H1 (cell line): ENCODE data around the gene SEC63. TPM values are rescaled to one million over a fixed set of nuclear protein-coding genes. Genes with fewer than 3 reads are reported as not detected.
A peak's percentile ranks its signal among the peaks of the same experiment; 100 is the strongest.

Experiments
- CTCF ChIA-PET: fragments of 300-600 bp; sonication (Branson Sonifier 250); formaldehyde crosslinking; loops from one replicate; lab custom pipeline; 2021; ENCODE audit not compliant: partially characterized antibody; lab: Charles Lee
- POLR2A ChIA-PET: fragments of 300-600 bp; sonication (Branson Sonifier 250); formaldehyde crosslinking; loops from one replicate; lab custom pipeline; 2021; ENCODE audit warnings: inconsistent platforms; ENCODE audit not compliant: partially characterized antibody; lab: Charles Lee
- DNase-seq, 2 experiments: peaks; one replicate each; pipeline versions ENCODE4 v3.0.0 to v3.0.0-alpha.2; 2010 to 2022; ENCODE audit warnings: low spot score in 2 of 2, low read depth in 1 of 2, mixed read lengths in 1 of 2
- FAIRE-seq: peaks from 2 replicates; lab custom pipeline; 2011; peaks lifted over from hg19 to GRCh38; lab: Jason Lieb, UNC
- H2AFZ ChIP-seq: 2 replicates; pipeline ENCODE4 v1.8.1; 2012; ENCODE audit warnings: low read length, inconsistent platforms
- H2AK5ac ChIP-seq: 2 replicates; pipeline ENCODE4 v1.6.1; 2013; ENCODE audit warnings: low read depth, low read length
- H2BK120ac ChIP-seq: replicated peaks from 2 replicates; pipeline ENCODE3; 2013; ENCODE audit warnings: low read depth, low read length, inconsistent platforms
- H2BK12ac ChIP-seq: 2 replicates; pipeline ENCODE4 v1.6.1; 2013; ENCODE audit warnings: low read depth, low read length
- H2BK15ac ChIP-seq: 2 replicates; pipeline ENCODE4 v1.6.1; 2013; ENCODE audit warnings: low read length
- H2BK20ac ChIP-seq: 2 replicates; pipeline ENCODE4 v1.6.1; 2013; ENCODE audit warnings: low read length
- H2BK5ac ChIP-seq: 2 replicates; pipeline ENCODE4 v1.6.1; 2013; ENCODE audit warnings: low read depth, low read length
- H3K14ac ChIP-seq: 2 replicates; pipeline ENCODE4 v1.6.1; 2013; ENCODE audit warnings: inconsistent platforms; ENCODE audit not compliant: insufficient read length
- H3K18ac ChIP-seq: 2 replicates; pipeline ENCODE4 v1.6.1; 2013; ENCODE audit warnings: low read length; ENCODE audit errors: extremely low read depth
- H3K23ac ChIP-seq: 2 replicates; pipeline ENCODE4 v1.6.1; 2013; ENCODE audit warnings: inconsistent platforms; ENCODE audit not compliant: insufficient read length
- H3K23me2 ChIP-seq: 2 replicates; pipeline ENCODE4 v1.6.1; 2013; ENCODE audit warnings: low read depth, low read length
- H3K27ac ChIP-seq: 2 replicates; pipeline ENCODE4 v1.6.1; 2011; ENCODE audit warnings: low read depth, low read length, inconsistent platforms
- H3K27me3 ChIP-seq, 4 experiments: replicated peaks in 1 of 4; 1 replicate in 1 of 4; 2 replicates in 3 of 4; pipeline versions ENCODE4 v1.6.1 to v1.8.1; 2011 to 2013; ENCODE audit warnings: low read length in 3 of 4, mild to moderate bottlenecking in 3 of 4, inconsistent platforms in 2 of 4, mixed read lengths in 2 of 4, moderate library complexity in 1 of 4; ENCODE audit not compliant: control insufficient read depth in 3 of 4, insufficient read depth in 3 of 4; ENCODE audit errors: extremely low read depth in 1 of 4
- H3K36me3 ChIP-seq, 4 experiments: 2 replicates each; pipeline versions ENCODE4 v1.6.1 to v1.8.1; 2011 to 2013; ENCODE audit warnings: mild to moderate bottlenecking in 4 of 4, low read length in 3 of 4, moderate library complexity in 2 of 4, control low read depth in 1 of 4, inconsistent platforms in 1 of 4; ENCODE audit not compliant: insufficient read depth in 4 of 4, control insufficient read depth in 2 of 4
- H3K4ac ChIP-seq: replicated peaks from 2 replicates; pipeline ENCODE3; 2013; ENCODE audit warnings: low read length, low read depth, mixed read lengths, inconsistent platforms; ENCODE audit not compliant: insufficient read length
- H3K4me1 ChIP-seq, 4 experiments: replicated peaks in 1 of 4; 1 replicate in 1 of 4; 2 replicates in 3 of 4; pipeline versions ENCODE4 v1.6.1 to v1.8.1; 2011 to 2013; ENCODE audit warnings: low read length in 3 of 4, inconsistent platforms in 2 of 4, mixed read lengths in 1 of 4; ENCODE audit not compliant: insufficient read depth in 4 of 4, control insufficient read depth in 3 of 4
- H3K4me2 ChIP-seq, 2 experiments: 2 replicates each; pipeline versions ENCODE4 v1.6.1 to v1.8.1; 2011 to 2013; ENCODE audit warnings: low read depth in 2 of 2, low read length in 2 of 2, control low read depth in 1 of 2, inconsistent platforms in 1 of 2, mild to moderate bottlenecking in 1 of 2; ENCODE audit not compliant: insufficient read depth in 1 of 2
- H3K4me3 ChIP-seq, 4 experiments: fragments of 200-600, 300-600 bp in 1 of 4; sonication (generic), shearing (Covaris generic), sonication (Bioruptor Twin) in 1 of 4; 2 replicates each; pipeline versions ENCODE4 v1.5.1 to v1.8.1; 2011 to 2016; ENCODE audit warnings: low read length in 4 of 4, low read depth in 3 of 4, control low read depth in 2 of 4, inconsistent platforms in 2 of 4, mild to moderate bottlenecking in 2 of 4, mixed read lengths in 1 of 4, moderate library complexity in 1 of 4; ENCODE audit not compliant: insufficient read depth in 2 of 4; ENCODE audit errors: extremely low read depth in 1 of 4
- H3K56ac ChIP-seq: replicated peaks from 2 replicates; pipeline ENCODE3; 2013; ENCODE audit warnings: low read depth, mild to moderate bottlenecking, mixed read lengths, low read length, inconsistent platforms; ENCODE audit not compliant: insufficient read length
- H3K79me1 ChIP-seq: 2 replicates; pipeline ENCODE4 v1.6.1; 2013; ENCODE audit warnings: low read depth, low read length, control low read depth
- H3K79me2 ChIP-seq, 2 experiments: 2 replicates each; pipeline versions ENCODE4 v1.6.1 to v1.8.1; 2012 to 2013; ENCODE audit warnings: low read length in 2 of 2, mild to moderate bottlenecking in 2 of 2, inconsistent platforms in 1 of 2; ENCODE audit not compliant: insufficient read depth in 2 of 2, control insufficient read depth in 1 of 2
- H3K9ac ChIP-seq, 4 experiments: replicated peaks in 1 of 4; 1 replicate in 1 of 4; 2 replicates in 3 of 4; pipeline versions ENCODE4 v1.6.1 to v1.8.1; 2011 to 2013; ENCODE audit warnings: low read depth in 3 of 4, low read length in 3 of 4, control low read depth in 2 of 4, mild to moderate bottlenecking in 2 of 4, moderate library complexity in 2 of 4, inconsistent platforms in 1 of 4; ENCODE audit errors: extremely low read depth in 1 of 4
- H3K9me3 ChIP-seq, 2 experiments: 2 replicates each; pipeline versions ENCODE4 v1.6.1 to v1.8.1; 2012 to 2013; ENCODE audit warnings: mild to moderate bottlenecking in 2 of 2, moderate library complexity in 2 of 2, control low read depth in 1 of 2, inconsistent platforms in 1 of 2, low read depth in 1 of 2, low read length in 1 of 2, mixed read lengths in 1 of 2; ENCODE audit not compliant: insufficient read depth in 2 of 2
- H4K20me1 ChIP-seq, 2 experiments: replicated peaks in 1 of 2; 2 replicates each; pipeline versions ENCODE3 to v1.8.1; 2011 to 2013; ENCODE audit warnings: inconsistent platforms in 2 of 2, low read length in 2 of 2, mild to moderate bottlenecking in 1 of 2; ENCODE audit not compliant: insufficient read depth in 2 of 2, control insufficient read depth in 1 of 2
- H4K5ac ChIP-seq: 2 replicates; pipeline ENCODE4 v1.6.1; 2013; ENCODE audit warnings: low read length, low read depth, mixed read lengths, inconsistent platforms; ENCODE audit not compliant: insufficient read length
- H4K8ac ChIP-seq: 2 replicates; pipeline ENCODE4 v1.8.0; 2013; ENCODE audit warnings: mild to moderate bottlenecking, moderate library complexity, low read length, inconsistent platforms; ENCODE audit not compliant: insufficient read depth; ENCODE audit errors: extremely low read depth
- H4K91ac ChIP-seq: replicated peaks from 2 replicates; pipeline ENCODE3; 2013; ENCODE audit warnings: low read length, mixed read lengths, inconsistent platforms; ENCODE audit not compliant: insufficient read length
- CEBPB ChIP-seq: IDR thresholded peaks from 2 replicates; pipeline ENCODE4 v1.6.1; 2012; ENCODE audit warnings: low read depth, low read length
- CHD1 ChIP-seq: IDR thresholded peaks from 2 replicates; pipeline ENCODE4 v1.6.1; 2012; ENCODE audit warnings: low read depth, low read length, improper control_type of control experiment
- JUND ChIP-seq: IDR thresholded peaks from 2 replicates; pipeline ENCODE4 v1.6.1; 2011; ENCODE audit warnings: mild to moderate bottlenecking, improper control_type of control experiment, low read length
- RNF2 ChIP-seq: fragments of 200-900, 300-1000 bp; sonication (generic); IDR thresholded peaks from 2 replicates; pipeline ENCODE4 v1.7.1; 2016; ENCODE audit warnings: borderline replicate concordance, low read depth, mild to moderate bottlenecking, antibody characterized with exemption, low read length; ENCODE audit not compliant: poor library complexity, severe bottlenecking; ENCODE audit errors: missing control alignments
- SP1 ChIP-seq: IDR thresholded peaks from 2 replicates; pipeline ENCODE4 v1.6.1; 2011; ENCODE audit warnings: low read depth, low read length
- WGBS, 2 experiments: shearing (Covaris generic) in 1 of 2; methylation state at CpG; one replicate each; pipeline versions ENCODE4 v1.1.6 to v1.1.7; 2013 to 2015; ENCODE audit warnings: low lambda C conversion rate in 2 of 2, mixed read lengths in 2 of 2, inconsistent platforms in 1 of 2, low coverage in 1 of 2, missing lambda C conversion rate in 1 of 2; ENCODE audit not compliant: insufficient replicate concordance in 2 of 2, insufficient coverage in 1 of 2, insufficient read length in 1 of 2; ENCODE audit errors: extremely low coverage in 1 of 2, missing lambda C conversion rate in 1 of 2; 5-methylcytosine and 5-hydroxymethylcytosine counted together
- polyA plus RNA-seq, 7 experiments: library from polyadenylated mRNA; depleted of rRNA in 3 of 7; stranded (reverse) in 5 of 7; unstranded in 2 of 7; fragments of >200 nt in 5 of 7; fragments of 200-250 nt in 2 of 7; gene quantifications; 1 replicate in 5 of 7; 2 replicates in 1 of 7; 4 replicates in 1 of 7; pipeline versions ENCODE4 v1.2.1 to v1.2.3, GENCODE V29; 2011 to 2013; ENCODE audit warnings: missing spikeins in 2 of 7, mixed read lengths in 2 of 7
- total RNA-seq: library from RNA; stranded (reverse); fragmentation: NEBNext Ultra II Directional; extraction: Animal tissue kit (Norgen Biotek cat#: 25700); gene quantifications from 2 replicates; pipeline ENCODE4 v1.2.1, GENCODE V29; 2021

The SEC63 gene
- total and polyA plus RNA-seq, 2 of the 8 experiments (the other 6 are each of a cell fraction or from before 2014, with no cell fraction given): 17.3 to 121 TPM

- Histone ChIP-seq H3K23me2 (no peaks in the 10 kb centered on the region), H3K9ac (no peak overlapping the region; a peak in 1 of 7 replicates), H3K79me1 (no peaks in the 10 kb centered on the region), H3K23ac (no peak overlapping the region), H2AK5ac (0 out of 2 replicates have a peak overlapping the region, but pooled peaks have one; percentile 71), H3K4ac (no peak overlapping the region), H3K56ac (no peak overlapping the region), H4K8ac (no peak overlapping the region), H3K18ac (no peak overlapping the region; the same call in 1 of the 2 replicates), H3K36me3 (no peaks in the 10 kb centered on the region), H2BK15ac (no peak overlapping the region), H2BK12ac (no peak overlapping the region), H3K4me1 (peaks cover 0 to 19% (median 10%) of the 10 kb centered on the region in 4 experiments; a peak in 6 of 7 replicates), H3K79me2 (no peaks in the 10 kb centered on the region), H3K27ac (no peak overlapping the region), H3K4me3 (peak overlapping the region in 1 of 4 experiments; percentile 38; a peak in 1 of 8 replicates), H4K91ac (peak overlapping the region; percentile 3), H4K20me1 (no peaks in the 10 kb centered on the region), H2AFZ (no peak overlapping the region), H4K5ac (no peak overlapping the region), H3K9me3 (no peaks in the 10 kb centered on the region), H3K14ac (no peak overlapping the region), H2BK20ac (no peak overlapping the region), H3K27me3 (no peaks in the 10 kb centered on the region), H2BK5ac (no peak overlapping the region), H2BK120ac (peak overlapping the region; percentile 86), H3K4me2 (peak overlapping the region; percentile 46 to 55; a peak in 3 of 4 replicates)
- FAIRE-seq (peak; percentile 57), DNase-seq (no peak)
- WGBS, 2 experiments: 58% methylated on average over 3 of the region's 3 CpGs; no CpG with 5 or more reads in 1 of the 2 experiments
- CTCF ChIA-PET: no interaction called here
- TF ChIP-seq RNF2 (no peak), CEBPB (no peak), SP1 (no peak), JUND (no peak), CHD1 (no peak)
- POLR2A ChIA-PET: no interaction called here
Measured at GRCh38 chr6:107987805-107988204, 29.8 kb upstream of the SEC63 start.
